IMR-90 (cell line): ENCODE data around the gene MTHFD2L. TPM values are rescaled to one million over a fixed set of nuclear protein-coding genes. Genes with fewer than 3 reads are reported as not detected.

Experiments used
- ATAC-seq: fragments of 200-7000 bp; cut with Tn5 transposase; 2 replicates; pipeline ENCODE4 v1.9.1; 2020; ENCODE audit warnings: low read depth, mild to moderate bottlenecking, moderate library complexity
- BruUV-seq: library from RNA; stranded (reverse); fragments of 400-500 nt; replicated peaks from 2 replicates; lab custom pipeline; 2021; lab: Mats Ljungman, UMichigan
- CTCF ChIA-PET: fragments of 300-600 bp; formaldehyde crosslinking; extraction: SDS; loops from one replicate; lab custom pipeline; 2021; ENCODE audit warnings: antibody characterized with exemption; lab: Yijun Ruan, JAX
- POLR2A ChIA-PET: fragments of 300-600 bp; sonication (Branson Sonifier 250); formaldehyde crosslinking; loops from one replicate; lab custom pipeline; 2022; ENCODE audit warnings: antibody characterized with exemption; ENCODE audit not compliant: unreplicated experiment; lab: Charles Lee
- DNase-seq: peaks from one replicate; pipeline ENCODE4 v3.0.0; 2013
- H2AFZ ChIP-seq: replicated peaks from 2 replicates; pipeline ENCODE3; 2013; ENCODE audit warnings: low read length, mild to moderate bottlenecking; ENCODE audit not compliant: poor library complexity
- H2AK5ac ChIP-seq: 2 replicates; pipeline ENCODE4 v1.6.1; 2013; ENCODE audit warnings: low read depth, low read length, inconsistent platforms
- H2AK9ac ChIP-seq: replicated peaks from 2 replicates; pipeline ENCODE3; 2013; ENCODE audit warnings: mild to moderate bottlenecking, low read depth, low read length, moderate library complexity; ENCODE audit not compliant: poor library complexity
- H2BK120ac ChIP-seq: 2 replicates; pipeline ENCODE4 v1.6.1; 2013; ENCODE audit warnings: low read depth, low read length, inconsistent platforms
- H2BK15ac ChIP-seq: 3 replicates; pipeline ENCODE4 v1.6.1; 2013; ENCODE audit warnings: low read depth, low read length, inconsistent platforms
- H2BK20ac ChIP-seq: 2 replicates; pipeline ENCODE4 v1.6.1; 2013; ENCODE audit warnings: low read depth, mild to moderate bottlenecking, inconsistent platforms, low read length, moderate library complexity
- H2BK5ac ChIP-seq: 2 replicates; pipeline ENCODE4 v1.6.1; 2013; ENCODE audit warnings: mild to moderate bottlenecking, low read depth, low read length, inconsistent platforms; ENCODE audit not compliant: poor library complexity, severe bottlenecking
- H3K14ac ChIP-seq: replicated peaks from 2 replicates; pipeline ENCODE4 v1.6.1; 2013; ENCODE audit warnings: low read depth, low read length, inconsistent platforms
- H3K18ac ChIP-seq: 2 replicates; pipeline ENCODE4 v1.6.1; 2013; ENCODE audit warnings: low read depth, low read length, control low read depth
- H3K23ac ChIP-seq: 2 replicates; pipeline ENCODE4 v1.6.1; 2013; ENCODE audit warnings: low read depth, low read length, inconsistent platforms
- H3K27ac ChIP-seq: 2 replicates; pipeline ENCODE4 v1.5.1; 2013; ENCODE audit warnings: mild to moderate bottlenecking, control low read depth, low read length; ENCODE audit not compliant: insufficient read depth
- H3K27me3 ChIP-seq: 2 replicates; pipeline ENCODE4 v1.6.1; 2013; ENCODE audit warnings: low read length; ENCODE audit not compliant: control insufficient read depth, insufficient read depth
- H3K36me3 ChIP-seq: 2 replicates; pipeline ENCODE4 v1.6.1; 2013; ENCODE audit warnings: low read length, mixed read lengths; ENCODE audit not compliant: control insufficient read depth, insufficient read depth
- H3K4ac ChIP-seq: 2 replicates; pipeline ENCODE4 v1.6.1; 2013; ENCODE audit warnings: low read depth, low read length, inconsistent platforms
- H3K4me1 ChIP-seq: 2 replicates; pipeline ENCODE4 v1.6.1; 2013; ENCODE audit warnings: low read length, mixed read lengths; ENCODE audit not compliant: control insufficient read depth, insufficient read depth
- H3K4me2 ChIP-seq: 2 replicates; pipeline ENCODE4 v1.6.1; 2013; ENCODE audit warnings: low read depth, mild to moderate bottlenecking, control low read depth, low read length, moderate library complexity
- H3K4me3 ChIP-seq: 2 replicates; pipeline ENCODE4 v1.5.1; 2013; ENCODE audit warnings: low read depth, mild to moderate bottlenecking, control low read depth, low read length, moderate library complexity; ENCODE audit not compliant: insufficient read depth
- H3K56ac ChIP-seq: 2 replicates; pipeline ENCODE4 v1.6.1; 2013; ENCODE audit warnings: low read length, inconsistent platforms; ENCODE audit not compliant: insufficient read depth; ENCODE audit errors: extremely low read depth
- H3K79me1 ChIP-seq, 2 experiments: 2 replicates each; pipeline ENCODE4 v1.6.1; 2013; ENCODE audit warnings: low read length in 2 of 2, inconsistent platforms in 1 of 2, low read depth in 1 of 2
- H3K9ac ChIP-seq: 2 replicates; pipeline ENCODE4 v1.6.1; 2013; ENCODE audit warnings: low read depth, low read length, control low read depth
- H3K9me1 ChIP-seq: 2 replicates; pipeline ENCODE4 v1.6.1; 2013; ENCODE audit warnings: low read length, inconsistent platforms; ENCODE audit not compliant: insufficient read depth
- H3K9me3 ChIP-seq: 2 replicates; pipeline ENCODE4 v1.6.1; 2013; ENCODE audit warnings: low read length; ENCODE audit not compliant: control insufficient read depth, insufficient read depth
- H4K20me1 ChIP-seq: 2 replicates; pipeline ENCODE4 v1.6.1; 2013; ENCODE audit warnings: low read length, inconsistent platforms; ENCODE audit not compliant: insufficient read depth
- H4K5ac ChIP-seq: 2 replicates; pipeline ENCODE4 v1.6.1; 2013; ENCODE audit warnings: mild to moderate bottlenecking, low read depth, low read length, control low read depth
- H4K8ac ChIP-seq, 2 experiments: 2 replicates each; pipeline ENCODE4 v1.6.1; 2013; ENCODE audit warnings: low read depth in 2 of 2, low read length in 2 of 2, control low read depth in 1 of 2, inconsistent platforms in 1 of 2
- H4K91ac ChIP-seq: 2 replicates; pipeline ENCODE4 v1.6.1; 2013; ENCODE audit warnings: low read depth, low read length, inconsistent platforms; ENCODE audit not compliant: insufficient read depth
- CHD1 ChIP-seq: IDR thresholded peaks from 2 replicates; pipeline ENCODE4 v1.6.1; 2012; ENCODE audit warnings: low read depth, low read length, improper control_type of control experiment
- FOS ChIP-seq: fragments of 150-350 bp; IDR thresholded peaks from 2 replicates; pipeline ENCODE4 v1.6.1; 2016; ENCODE audit warnings: low read depth, low read length
- POLR2A ChIP-seq: IDR thresholded peaks from 2 replicates; pipeline ENCODE4 v1.6.1; 2012; ENCODE audit warnings: mild to moderate bottlenecking, low read depth, low read length
- RAD21 ChIP-seq: IDR thresholded peaks from 2 replicates; pipeline ENCODE4 v1.6.1; 2012; ENCODE audit warnings: low read length, improper control_type of control experiment
- WGBS, 2 experiments: methylation state at CpG; one replicate each; pipeline versions ENCODE4 v1.1.5 to v1.1.7; 2013; ENCODE audit warnings: missing lambda C conversion rate in 2 of 2; ENCODE audit not compliant: insufficient read length in 1 of 2; ENCODE audit errors: extremely low coverage in 2 of 2; 5-methylcytosine and 5-hydroxymethylcytosine counted together
- dilution Hi-C: fragments of 300-500 bp; cut with HindIII; formaldehyde crosslinking; loops from one replicate; pipeline ENCODE4 v1.14.3; 2018; ENCODE audit warnings: low sequenced_read_pairs; ENCODE audit not compliant: unreplicated experiment
- in situ Hi-C: fragments of 300-500 bp; cut with MboI; formaldehyde crosslinking; loops from 3 replicates; pipeline ENCODE4 v1.14.3; 2019; ENCODE audit warnings: low sequenced_read_pairs, inconsistent platforms, mixed read lengths
- intact Hi-C: fragments of 100-400 bp; cut with micrococcal nuclease; formaldehyde crosslinking; loops from 2 replicates; pipeline ENCODE4 v1.10.0; 2022
- polyA plus RNA-seq, 3 experiments: library from polyadenylated mRNA; depleted of rRNA; stranded (reverse); fragments of >200 nt; gene quantifications; 2 replicates each; pipeline ENCODE4 v1.2.3, GENCODE V29; 2012; ENCODE audit warnings: low replicate concordance in 1 of 3
- total RNA-seq: library from RNA; depleted of rRNA; stranded (reverse); fragments of >200 nt; gene quantifications from 2 replicates; pipeline ENCODE4 v1.2.3, GENCODE V29; 2012
- TF ChIP-seq, protein P1 (sequence below): fragments of 150-350 bp; IDR thresholded peaks from 2 replicates; pipeline ENCODE4 v1.6.1; 2017; ENCODE audit warnings: mild to moderate bottlenecking, antibody characterized with exemption, low read length, low read depth

Gene MTHFD2L
- total and polyA plus RNA-seq, 2 of the 4 experiments (the other 2 are of a cell fraction), result 2.8 to 4.3 TPM

DNA sequence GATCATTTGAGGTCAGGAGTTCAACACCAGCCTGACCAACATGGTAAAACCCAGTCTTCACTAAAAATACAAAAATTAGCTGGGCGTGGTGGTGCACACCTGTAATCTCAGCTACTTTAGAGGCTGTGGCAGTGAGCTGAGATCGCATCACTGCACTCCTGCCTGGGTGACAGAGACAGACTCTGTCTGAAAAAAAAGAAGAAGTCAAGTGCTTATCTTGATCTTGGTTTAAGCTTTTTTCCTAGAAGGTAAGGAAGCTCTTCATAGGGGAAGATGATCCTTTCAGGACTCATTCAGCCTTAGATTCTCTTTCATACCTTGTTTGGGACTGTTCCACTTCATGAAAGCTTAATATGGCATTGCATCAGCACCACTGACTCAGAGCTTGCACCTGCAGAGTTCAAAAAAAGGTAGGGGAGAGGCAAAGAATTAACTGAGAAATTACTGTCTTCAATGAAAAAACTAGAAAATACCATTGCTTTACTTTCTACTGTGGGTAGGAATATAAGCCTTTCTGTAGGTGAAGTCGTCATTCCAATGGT, 79.6 kb downstream of the MTHFD2L start:
- H2AK5ac ChIP-seq, result no peak overlapping the region
- no peak overlapping the region for H3K4me2 ChIP-seq
- dilution Hi-C loops, result no loop called here
- no peak overlapping the region for H4K91ac ChIP-seq
- H3K4ac ChIP-seq, result no peak overlapping the region
- no peaks in the 10 kb centered on the region for H3K36me3 ChIP-seq
- H3K9me1 ChIP-seq, result no peaks in the 10 kb centered on the region
- no peak overlapping the region for H3K14ac ChIP-seq
- POLR2A ChIA-PET, result no interaction called here
- ATAC-seq (no peak), DNase-seq (no peak)
- no peak overlapping the region for H3K23ac ChIP-seq
- no peak overlapping the region for H2AFZ ChIP-seq
- no peaks in the 10 kb centered on the region for H3K4me1 ChIP-seq
- TF ChIP-seq CHD1 (no peak), FOS (no peak), RAD21 (no peak), POLR2A (no peak)
- TF ChIP-seq, protein P1, sequence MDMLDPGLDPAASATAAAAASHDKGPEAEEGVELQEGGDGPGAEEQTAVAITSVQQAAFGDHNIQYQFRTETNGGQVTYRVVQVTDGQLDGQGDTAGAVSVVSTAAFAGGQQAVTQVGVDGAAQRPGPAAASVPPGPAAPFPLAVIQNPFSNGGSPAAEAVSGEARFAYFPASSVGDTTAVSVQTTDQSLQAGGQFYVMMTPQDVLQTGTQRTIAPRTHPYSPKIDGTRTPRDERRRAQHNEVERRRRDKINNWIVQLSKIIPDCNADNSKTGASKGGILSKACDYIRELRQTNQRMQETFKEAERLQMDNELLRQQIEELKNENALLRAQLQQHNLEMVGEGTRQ, result no peak
- no peak overlapping the region for H2BK120ac ChIP-seq
- CTCF ChIA-PET, result interaction anchor here (0.7 to 1.0 kb wide), 2 partner anchors 9 to 296 kb away, joined by 3 read pairs; no protein-coding TSS in a partner anchor
- H3K27ac ChIP-seq, result no peak overlapping the region
- H4K5ac ChIP-seq, result no peak overlapping the region
- no peaks in the 10 kb centered on the region for H3K27me3 ChIP-seq
- no peaks in the 10 kb centered on the region for H3K79me1 ChIP-seq
- intact Hi-C loops, result no loop called here
- no peak overlapping the region for H2BK5ac ChIP-seq
- in situ Hi-C loops, result no loop called here
- no peak overlapping the region for H2BK15ac ChIP-seq
- no peak overlapping the region for H3K9ac ChIP-seq
- H2AK9ac ChIP-seq, result no peak overlapping the region
- H3K9me3 ChIP-seq, result no peaks in the 10 kb centered on the region
- no peak overlapping the region for H3K18ac ChIP-seq
- no TSS peak for BruUV-seq
- H4K20me1 ChIP-seq, result no peaks in the 10 kb centered on the region
- no peak overlapping the region for H2BK20ac ChIP-seq
- WGBS, 2 experiments, result 100% methylated on average over 1 of the region's 3 CpGs; no CpG with 5 or more reads in 1 of the 2 experiments
- no peak overlapping the region for H3K4me3 ChIP-seq
- H3K56ac ChIP-seq, result no peak overlapping the region
- no peak overlapping the region for H4K8ac ChIP-seq
